ENCODE data around the gene PRSS1.
"Not testable (repeated sequence)": the region's sequence is repeated elsewhere in the genome, so short reads cannot be mapped to it uniquely, and the experiment has no call there.

Gene PRSS1

DNA sequence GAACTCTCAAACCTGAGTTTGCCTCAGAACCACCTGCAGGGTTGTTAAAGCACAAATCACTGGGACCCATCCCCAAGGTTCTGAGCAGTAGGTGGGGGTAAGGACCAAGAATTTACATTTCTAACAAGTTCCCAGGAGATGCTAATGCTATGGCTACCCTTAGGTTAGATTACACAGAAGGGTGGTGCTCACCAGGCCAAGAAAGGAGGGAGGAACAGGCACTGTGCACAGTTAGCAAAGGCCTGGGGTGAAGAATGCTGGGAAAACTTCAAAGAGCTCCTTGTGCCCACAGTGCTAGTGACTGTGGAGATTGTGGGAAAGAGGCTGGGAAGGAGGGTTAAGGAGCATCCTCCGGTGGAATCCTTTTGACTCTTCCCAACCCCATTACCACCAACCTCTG is 12.8 kb downstream of the PRSS1 start:
- Histone ChIP-seq H3K9me3 (ENCODE audit: control insufficient read depth in 1 of 2, low read length in 2 of 2) (no peaks in the 10 kb centered on the region), H3K36me3 (ENCODE audit: control insufficient read depth in 1 of 2, insufficient read depth in 2 of 2, low read length in 2 of 2) (no peaks in the 10 kb centered on the region), H3K27ac (ENCODE audit: low read length) (no peak overlapping the region), H3K27me3 (ENCODE audit: low read depth, low read length) (no peaks in the 10 kb centered on the region), H3K4me1 (ENCODE audit: control insufficient read depth in 1 of 2, insufficient read depth in 2 of 2, low read length in 2 of 2) (no peaks in the 10 kb centered on the region), H3K4me3 (ENCODE audit: low read depth in 1 of 2, low read length in 2 of 2) (no peak overlapping the region)

DNA sequence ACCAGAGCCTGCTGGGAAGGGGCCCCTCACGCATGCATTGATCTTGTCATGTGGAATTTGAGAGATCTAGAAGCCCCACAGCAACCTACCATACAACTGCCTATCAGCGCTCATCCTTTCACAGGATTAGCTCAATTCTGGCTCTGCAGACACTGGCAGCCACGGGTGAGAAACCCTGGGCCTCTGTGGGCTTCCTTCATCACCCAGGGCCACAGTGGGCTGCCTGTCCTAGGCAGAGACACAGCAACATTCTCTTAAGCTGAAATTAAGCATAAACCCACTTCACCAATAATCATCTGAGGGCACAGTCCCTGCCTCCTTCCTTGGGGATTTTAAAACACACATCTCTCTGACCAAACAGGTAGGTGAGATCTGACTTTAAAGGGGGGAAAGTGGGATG is 18.2 kb downstream of the PRSS1 start:
- H3K36me3 ChIP-seq (ENCODE audit: control insufficient read depth in 1 of 2, insufficient read depth in 2 of 2, low read length in 2 of 2) = no peaks in the 10 kb centered on the region
- H3K9me3 ChIP-seq (ENCODE audit: control insufficient read depth in 1 of 2, low read length in 2 of 2) = no peaks in the 10 kb centered on the region
- no peaks in the 10 kb centered on the region for H3K4me1 ChIP-seq (ENCODE audit: control insufficient read depth in 1 of 2, insufficient read depth in 2 of 2, low read length in 2 of 2)
- no peaks in the 10 kb centered on the region for H3K27me3 ChIP-seq (ENCODE audit: low read depth, low read length)
- H3K27ac ChIP-seq (ENCODE audit: low read length) = no peak overlapping the region
- H3K4me3 ChIP-seq (ENCODE audit: low read depth in 1 of 2, low read length in 2 of 2) = no peak overlapping the region

DNA sequence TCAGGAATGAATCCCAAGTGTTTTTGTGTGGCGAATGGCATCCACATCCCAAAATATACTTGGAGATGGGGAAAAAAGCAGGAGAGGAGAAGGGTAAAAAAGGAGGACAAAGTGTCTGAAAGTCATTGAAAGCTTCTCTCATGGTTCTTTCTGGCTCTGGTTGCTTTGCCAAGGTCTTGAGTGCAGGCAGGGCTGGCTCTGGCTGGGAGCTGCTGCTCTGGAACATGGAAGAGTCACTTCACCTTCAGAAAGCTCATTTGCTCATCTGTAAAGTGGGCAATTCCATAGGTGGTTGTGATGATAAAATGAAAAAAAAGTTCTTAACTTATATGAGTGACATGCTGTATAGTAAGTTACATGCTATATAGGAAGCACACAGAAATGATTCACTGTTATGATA is 18.6 kb downstream of the PRSS1 start:
- Histone ChIP-seq H3K4me3 (ENCODE audit: low read depth in 1 of 2, low read length in 2 of 2) (no peak overlapping the region), H3K9me3 (ENCODE audit: control insufficient read depth in 1 of 2, low read length in 2 of 2) (no peaks in the 10 kb centered on the region), H3K27me3 (ENCODE audit: low read depth, low read length) (no peaks in the 10 kb centered on the region), H3K27ac (ENCODE audit: low read length) (no peak overlapping the region), H3K36me3 (ENCODE audit: control insufficient read depth in 1 of 2, insufficient read depth in 2 of 2, low read length in 2 of 2) (no peaks in the 10 kb centered on the region), H3K4me1 (ENCODE audit: control insufficient read depth in 1 of 2, insufficient read depth in 2 of 2, low read length in 2 of 2) (no peaks in the 10 kb centered on the region)

DNA sequence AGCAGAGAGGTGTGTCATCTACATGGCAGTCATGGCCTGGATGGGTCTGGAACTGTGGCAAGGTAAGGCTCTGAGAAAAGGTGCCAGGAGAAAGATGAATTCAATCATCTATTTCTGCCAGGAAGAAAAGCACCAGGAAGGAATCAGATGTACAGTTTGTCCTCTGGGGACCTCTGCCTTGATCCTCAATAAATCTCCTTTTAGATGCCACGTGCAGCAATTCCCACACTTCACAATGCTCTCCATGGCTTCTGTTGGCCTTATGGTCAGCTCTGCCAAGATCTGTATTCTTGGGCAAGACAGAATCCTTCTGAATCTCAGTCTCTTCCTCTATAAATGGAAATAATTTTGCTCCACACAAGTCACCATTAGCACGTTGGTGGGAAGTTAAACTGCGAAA is 19.6 kb downstream of the PRSS1 start:
- not testable (repeated sequence) for H3K27ac ChIP-seq (ENCODE audit: low read length)

DNA sequence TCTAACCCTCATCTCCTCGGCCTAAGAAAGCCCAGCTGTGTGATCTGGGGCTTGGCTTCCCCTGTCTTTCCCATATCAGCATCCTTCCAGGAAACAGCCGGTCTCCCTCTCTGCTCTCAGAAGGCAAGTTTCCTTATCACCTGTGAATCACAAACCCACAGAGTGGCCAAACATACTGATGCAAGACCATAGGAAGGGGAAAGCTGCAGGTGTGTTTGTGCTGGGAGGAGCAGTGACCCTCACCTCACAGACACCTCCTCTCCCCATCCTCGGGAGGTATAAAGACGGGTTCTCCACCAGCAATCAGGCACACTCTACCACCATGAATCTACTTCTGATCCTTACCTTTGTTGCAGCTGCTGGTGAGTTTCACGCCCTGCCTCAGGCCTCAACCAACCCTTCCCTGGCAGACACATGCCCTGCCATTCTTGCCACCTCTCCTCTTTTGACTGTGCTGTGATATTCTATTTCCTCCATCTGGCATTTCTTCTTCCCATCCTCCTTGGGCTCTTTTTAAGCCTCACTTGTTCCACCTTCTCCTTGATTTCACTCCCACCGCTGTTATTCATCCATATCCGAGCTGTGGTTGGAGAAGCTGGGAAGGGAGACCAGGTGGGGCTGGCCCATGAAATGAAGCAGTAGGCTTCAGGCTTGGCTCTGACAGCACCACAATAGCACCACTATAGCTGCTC is 21.5 kb downstream of the PRSS1 start, which contains the start of gene PRSS2:
Gene PRSS2 (plus strand): TSS at position 310 of the 692 bp plus-strand sequence. CDS start 13 bp downstream, at position 323.
- H3K27ac ChIP-seq (ENCODE audit: low read length) = no peak within 1 kb of the TSS
- no peaks in the 10 kb centered on the region for H3K4me1 ChIP-seq (ENCODE audit: control insufficient read depth in 1 of 2, insufficient read depth in 2 of 2, low read length in 2 of 2)
- H3K27me3 ChIP-seq (ENCODE audit: low read depth, low read length) = no peaks in the 10 kb centered on the region
- no peak within 1 kb of the TSS for H3K4me3 ChIP-seq (ENCODE audit: low read depth in 1 of 2, low read length in 2 of 2)
- H3K36me3 ChIP-seq (ENCODE audit: control insufficient read depth in 1 of 2, insufficient read depth in 2 of 2, low read length in 2 of 2) = no peaks in the 10 kb centered on the region
- no peaks in the 10 kb centered on the region for H3K9me3 ChIP-seq (ENCODE audit: control insufficient read depth in 1 of 2, low read length in 2 of 2)

More for the DNA sequence above, 19.6 kb downstream of the PRSS1 start:
- H3K9me3 ChIP-seq (ENCODE audit: control insufficient read depth in 1 of 2, low read length in 2 of 2); H3K36me3 ChIP-seq (ENCODE audit: control insufficient read depth in 1 of 2, insufficient read depth in 2 of 2, low read length in 2 of 2); H3K27me3 ChIP-seq (ENCODE audit: low read depth, low read length); H3K4me1 ChIP-seq (ENCODE audit: control insufficient read depth in 1 of 2, insufficient read depth in 2 of 2, low read length in 2 of 2); H3K4me3 ChIP-seq (ENCODE audit: low read depth in 1 of 2, low read length in 2 of 2): not testable (repeated sequence)

DNA sequence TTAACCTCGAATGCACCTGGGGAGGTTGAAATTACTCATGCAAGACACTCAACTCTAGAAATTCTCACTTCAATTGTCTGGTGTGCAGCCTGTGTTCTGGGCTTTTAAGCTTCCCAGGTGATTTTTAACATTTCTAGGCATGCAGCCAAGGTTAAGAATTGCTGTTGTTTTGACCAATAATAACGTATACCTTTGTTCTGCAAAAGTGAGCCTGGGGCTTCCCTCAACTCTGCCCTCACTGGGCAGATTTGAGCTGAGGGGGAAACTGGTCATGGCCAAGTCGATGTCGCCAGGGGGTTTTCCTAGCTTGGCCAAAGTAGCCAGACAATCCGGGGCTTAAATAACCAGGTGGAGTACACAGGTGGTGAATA is 22.1 kb downstream of the PRSS1 start:
- H3K27ac ChIP-seq (ENCODE audit: low read length) = no peak overlapping the region
- no peaks in the 10 kb centered on the region for H3K4me1 ChIP-seq (ENCODE audit: control insufficient read depth in 1 of 2, insufficient read depth in 2 of 2, low read length in 2 of 2)
- no peaks in the 10 kb centered on the region for H3K36me3 ChIP-seq (ENCODE audit: control insufficient read depth in 1 of 2, insufficient read depth in 2 of 2, low read length in 2 of 2)
- H3K9me3 ChIP-seq (ENCODE audit: control insufficient read depth in 1 of 2, low read length in 2 of 2) = no peaks in the 10 kb centered on the region
- H3K27me3 ChIP-seq (ENCODE audit: low read depth, low read length) = no peaks in the 10 kb centered on the region
- H3K4me3 ChIP-seq (ENCODE audit: low read depth in 1 of 2, low read length in 2 of 2) = no peak overlapping the region

DNA sequence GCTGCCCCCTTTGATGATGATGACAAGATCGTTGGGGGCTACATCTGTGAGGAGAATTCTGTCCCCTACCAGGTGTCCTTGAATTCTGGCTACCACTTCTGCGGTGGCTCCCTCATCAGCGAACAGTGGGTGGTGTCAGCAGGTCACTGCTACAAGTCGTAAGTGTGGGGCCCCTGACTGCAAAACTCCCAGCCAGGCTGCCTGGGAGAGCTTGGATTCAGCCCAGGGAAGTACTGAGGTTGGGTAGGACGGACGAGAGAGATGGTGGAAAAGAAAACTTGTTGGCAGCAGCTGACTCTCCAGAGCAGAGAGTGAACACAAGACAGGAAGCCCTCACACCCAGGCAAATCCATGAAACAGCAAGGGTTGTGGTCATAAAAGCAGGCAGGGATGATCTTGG is 22.8 kb downstream of the PRSS1 start:
- Histone ChIP-seq H3K27me3 (ENCODE audit: low read depth, low read length) (no peaks in the 10 kb centered on the region), H3K27ac (ENCODE audit: low read length) (no peak overlapping the region)

DNA sequence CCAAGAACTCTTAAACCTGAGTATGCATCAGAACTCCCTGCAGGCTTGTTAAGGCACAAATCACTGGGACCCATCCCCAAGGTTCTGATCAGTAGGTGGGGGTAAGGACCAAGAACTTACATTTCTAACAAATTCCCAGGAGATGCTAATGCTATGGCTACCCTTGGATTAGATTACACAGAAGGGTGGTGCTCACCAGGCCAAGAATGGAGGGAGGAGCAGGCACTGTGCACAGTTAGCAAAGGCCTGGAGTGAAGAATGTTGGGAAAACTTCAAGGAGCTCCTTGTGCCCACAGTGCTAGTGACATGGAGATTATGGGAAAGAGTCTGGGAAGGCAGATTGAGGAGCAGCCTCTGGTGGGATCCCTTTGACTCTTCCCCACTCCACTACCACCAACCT is 23.4 kb downstream of the PRSS1 start:
- H3K9me3 ChIP-seq (ENCODE audit: control insufficient read depth in 1 of 2, low read length in 2 of 2) = no peaks in the 10 kb centered on the region
- no peak overlapping the region for H3K27ac ChIP-seq (ENCODE audit: low read length)
- no peak overlapping the region for H3K4me3 ChIP-seq (ENCODE audit: low read depth in 1 of 2, low read length in 2 of 2)
- no peaks in the 10 kb centered on the region for H3K4me1 ChIP-seq (ENCODE audit: control insufficient read depth in 1 of 2, insufficient read depth in 2 of 2, low read length in 2 of 2)
- H3K36me3 ChIP-seq (ENCODE audit: control insufficient read depth in 1 of 2, insufficient read depth in 2 of 2, low read length in 2 of 2) = no peaks in the 10 kb centered on the region
- H3K27me3 ChIP-seq (ENCODE audit: low read depth, low read length) = no peaks in the 10 kb centered on the region

More for the DNA sequence above, 22.8 kb downstream of the PRSS1 start:
- Histone ChIP-seq H3K4me3 (ENCODE audit: low read depth in 1 of 2, low read length in 2 of 2) (no peak overlapping the region), H3K4me1 (ENCODE audit: control insufficient read depth in 1 of 2, insufficient read depth in 2 of 2, low read length in 2 of 2) (no peaks in the 10 kb centered on the region), H3K36me3 (ENCODE audit: control insufficient read depth in 1 of 2, insufficient read depth in 2 of 2, low read length in 2 of 2) (no peaks in the 10 kb centered on the region), H3K9me3 (ENCODE audit: control insufficient read depth in 1 of 2, low read length in 2 of 2) (no peaks in the 10 kb centered on the region)

DNA sequence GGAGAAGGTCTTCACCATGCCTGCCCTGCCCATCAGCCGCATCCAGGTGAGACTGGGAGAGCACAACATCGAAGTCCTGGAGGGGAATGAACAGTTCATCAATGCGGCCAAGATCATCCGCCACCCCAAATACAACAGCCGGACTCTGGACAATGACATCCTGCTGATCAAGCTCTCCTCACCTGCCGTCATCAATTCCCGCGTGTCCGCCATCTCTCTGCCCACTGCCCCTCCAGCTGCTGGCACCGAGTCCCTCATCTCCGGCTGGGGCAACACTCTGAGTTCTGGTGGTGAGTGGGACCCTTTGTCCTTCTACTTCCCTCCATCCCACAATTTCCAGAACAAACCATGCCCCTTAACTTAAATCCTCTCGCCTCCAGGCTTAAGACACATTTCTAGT is 24.0 kb downstream of the PRSS1 start:
- Histone ChIP-seq H3K9me3 (ENCODE audit: control insufficient read depth in 1 of 2, low read length in 2 of 2) (no peaks in the 10 kb centered on the region), H3K36me3 (ENCODE audit: control insufficient read depth in 1 of 2, insufficient read depth in 2 of 2, low read length in 2 of 2) (no peaks in the 10 kb centered on the region), H3K4me1 (ENCODE audit: control insufficient read depth in 1 of 2, insufficient read depth in 2 of 2, low read length in 2 of 2) (no peaks in the 10 kb centered on the region), H3K27me3 (ENCODE audit: low read depth, low read length) (no peaks in the 10 kb centered on the region), H3K4me3 (ENCODE audit: low read depth in 1 of 2, low read length in 2 of 2) (no peak overlapping the region), H3K27ac (ENCODE audit: low read length) (no peak overlapping the region)

DNA sequence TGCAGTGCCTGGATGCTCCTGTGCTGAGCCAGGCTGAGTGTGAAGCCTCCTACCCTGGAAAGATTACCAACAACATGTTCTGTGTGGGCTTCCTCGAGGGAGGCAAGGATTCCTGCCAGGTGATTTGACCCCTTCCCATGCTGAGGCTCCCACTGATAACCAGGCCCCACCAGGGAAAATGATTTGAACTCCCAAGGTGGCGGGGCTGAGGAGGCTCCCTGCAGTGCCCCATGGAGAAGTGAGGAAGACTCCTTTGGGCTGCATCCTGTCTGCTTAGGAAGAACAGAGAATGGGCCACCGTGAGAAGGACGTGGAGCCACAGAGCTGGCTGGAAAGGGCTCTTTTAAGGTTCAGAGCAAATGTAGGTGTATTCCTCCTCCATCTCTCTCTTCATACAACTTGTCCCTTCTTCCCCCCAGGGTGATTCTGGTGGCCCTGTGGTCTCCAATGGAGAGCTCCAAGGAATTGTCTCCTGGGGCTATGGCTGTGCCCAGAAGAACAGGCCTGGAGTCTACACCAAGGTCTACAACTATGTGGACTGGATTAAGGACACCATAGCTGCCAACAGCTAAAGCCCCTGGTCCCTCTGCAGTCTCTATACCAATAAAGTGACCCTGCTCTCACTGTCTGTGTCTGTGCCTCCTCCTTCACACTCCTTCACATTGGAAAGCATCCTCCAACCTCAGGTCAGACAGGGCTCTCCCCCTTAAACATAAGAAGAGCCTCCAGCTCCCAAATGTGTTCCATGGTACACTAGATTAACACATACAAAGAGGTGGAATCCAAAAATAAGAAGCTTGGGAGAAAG is 24.9 kb downstream of the PRSS1 start:
- Histone ChIP-seq H3K36me3 (ENCODE audit: control insufficient read depth in 1 of 2, insufficient read depth in 2 of 2, low read length in 2 of 2) (no peaks in the 10 kb centered on the region), H3K4me3 (ENCODE audit: low read depth in 1 of 2, low read length in 2 of 2) (no peak overlapping the region), H3K9me3 (ENCODE audit: control insufficient read depth in 1 of 2, low read length in 2 of 2) (no peaks in the 10 kb centered on the region), H3K27me3 (ENCODE audit: low read depth, low read length) (no peaks in the 10 kb centered on the region), H3K27ac (ENCODE audit: low read length) (no peak overlapping the region), H3K4me1 (ENCODE audit: control insufficient read depth in 1 of 2, insufficient read depth in 2 of 2, low read length in 2 of 2) (no peaks in the 10 kb centered on the region)

DNA sequence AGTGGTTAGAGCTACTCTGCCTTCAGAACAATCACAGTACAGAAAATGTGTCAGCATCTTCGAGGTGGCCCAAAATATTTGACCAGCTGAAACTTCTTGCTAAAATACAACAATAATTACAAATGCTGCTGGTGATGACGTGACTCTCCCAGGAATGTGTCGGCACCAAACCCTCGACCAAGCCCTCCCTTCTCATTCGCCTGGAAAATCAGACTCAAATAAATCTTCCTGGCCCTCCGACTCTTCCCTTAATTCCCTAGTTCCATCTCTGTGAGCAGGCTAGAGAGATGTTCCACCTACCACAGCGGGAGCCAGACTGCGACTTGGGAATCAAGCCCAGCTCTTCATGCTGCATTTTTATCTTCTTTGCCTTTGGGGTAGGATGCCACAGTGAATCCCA is 25.6 kb downstream of the PRSS1 start:
- no peaks in the 10 kb centered on the region for H3K9me3 ChIP-seq (ENCODE audit: control insufficient read depth in 1 of 2, low read length in 2 of 2)
- no peaks in the 10 kb centered on the region for H3K27me3 ChIP-seq (ENCODE audit: low read depth, low read length)
- H3K36me3 ChIP-seq (ENCODE audit: control insufficient read depth in 1 of 2, insufficient read depth in 2 of 2, low read length in 2 of 2) = no peaks in the 10 kb centered on the region
- no peak overlapping the region for H3K4me3 ChIP-seq (ENCODE audit: low read depth in 1 of 2, low read length in 2 of 2)
- H3K27ac ChIP-seq (ENCODE audit: low read length) = no peak overlapping the region
- no peaks in the 10 kb centered on the region for H3K4me1 ChIP-seq (ENCODE audit: control insufficient read depth in 1 of 2, insufficient read depth in 2 of 2, low read length in 2 of 2)

All from muscle layer of duodenum (tissue), 2 donors.